HG03280 (cell line): ENCODE results near the gene COL1A1.

Source experiments
- ATAC-seq: cut with Tn5 transposase; IDR thresholded peaks from one replicate; pipeline ENCODE4 v1.9.1; 2021; ENCODE audit warnings: mild to moderate bottlenecking, moderate library complexity; ENCODE audit not compliant: unreplicated experiment

Gene COL1A1

DNA sequence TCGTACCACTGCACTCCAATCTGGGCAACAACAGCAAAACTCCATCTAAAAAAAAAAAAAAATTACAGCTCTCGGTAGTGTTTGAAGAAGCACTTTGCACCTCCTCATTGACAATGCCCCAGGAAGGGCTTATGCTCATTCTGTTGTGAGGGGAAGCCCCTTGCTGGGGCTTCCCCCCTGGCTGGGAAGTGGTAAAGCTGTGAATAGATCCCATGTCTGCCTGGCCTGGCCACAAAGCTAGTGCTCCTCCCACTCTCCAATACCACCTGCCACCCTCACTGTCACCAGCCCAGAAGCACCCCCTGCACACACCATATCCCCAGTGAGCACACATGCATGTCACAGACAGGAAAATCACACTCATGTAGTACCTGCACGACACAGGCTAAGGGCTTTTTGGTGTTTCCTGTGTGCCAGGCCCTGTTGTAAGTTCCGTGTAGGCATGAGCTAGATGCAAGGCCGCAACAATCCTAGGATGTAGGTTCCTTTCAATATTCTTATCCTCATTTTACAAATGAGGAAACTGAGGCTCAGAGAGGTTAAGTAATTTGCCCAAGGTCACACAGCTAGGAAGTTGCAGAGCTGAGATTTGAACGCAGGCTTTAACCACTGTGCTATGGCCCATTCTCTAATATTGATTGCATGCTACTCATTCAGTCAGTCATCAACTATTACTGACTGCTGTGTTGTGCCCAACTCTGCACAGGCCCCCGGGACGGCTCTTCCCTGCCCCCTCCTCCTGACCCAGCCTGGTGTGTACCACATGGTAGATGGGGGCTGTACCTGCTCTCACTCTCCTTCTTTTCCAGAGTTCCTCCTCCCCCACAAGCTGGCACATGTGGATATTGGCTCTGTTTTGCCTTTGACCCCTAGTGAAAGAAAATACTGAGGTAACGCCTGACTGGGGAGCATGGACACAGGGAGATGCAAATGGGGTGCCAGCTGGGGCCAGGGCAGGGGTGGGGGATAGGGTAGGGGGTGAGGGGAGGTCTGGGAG lies 11.9 kb upstream of the COL1A1 start:
- ATAC-seq: peak; percentile 85

DNA sequence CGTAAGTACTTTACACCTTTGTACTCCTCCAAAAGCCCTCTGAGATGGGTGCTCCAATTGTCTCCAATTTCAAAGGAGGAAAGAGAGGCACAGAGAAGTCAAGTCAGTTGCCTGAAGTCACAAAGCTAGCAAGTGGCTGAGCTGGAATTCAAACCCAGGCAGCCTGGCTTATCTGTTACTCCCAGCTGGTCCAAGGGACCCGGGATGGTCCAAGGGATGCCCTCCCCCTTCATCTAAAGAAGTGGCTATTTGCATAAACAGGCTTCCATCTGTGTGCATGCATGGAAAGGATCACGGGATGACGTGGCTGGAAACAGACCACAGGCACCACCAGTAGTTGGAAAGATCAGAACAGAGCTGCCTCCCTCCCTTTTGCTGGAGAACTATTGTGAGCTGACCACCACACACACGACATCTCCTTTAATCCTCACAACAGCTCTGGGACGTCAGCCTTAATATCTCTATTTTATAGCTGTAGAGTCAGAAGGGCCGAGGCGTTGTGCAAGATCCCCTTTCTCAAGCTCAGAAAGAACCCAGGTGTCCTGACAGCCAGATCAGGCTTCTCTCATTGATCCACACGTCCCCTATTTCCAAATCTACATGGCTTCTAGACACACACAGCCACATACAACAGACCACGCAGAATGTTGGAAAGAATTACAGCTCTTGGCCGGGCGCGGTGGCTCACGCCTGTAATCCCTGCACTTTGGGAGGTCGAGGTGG lies 10.9 kb upstream of the COL1A1 start:
- no peak for ATAC-seq

DNA sequence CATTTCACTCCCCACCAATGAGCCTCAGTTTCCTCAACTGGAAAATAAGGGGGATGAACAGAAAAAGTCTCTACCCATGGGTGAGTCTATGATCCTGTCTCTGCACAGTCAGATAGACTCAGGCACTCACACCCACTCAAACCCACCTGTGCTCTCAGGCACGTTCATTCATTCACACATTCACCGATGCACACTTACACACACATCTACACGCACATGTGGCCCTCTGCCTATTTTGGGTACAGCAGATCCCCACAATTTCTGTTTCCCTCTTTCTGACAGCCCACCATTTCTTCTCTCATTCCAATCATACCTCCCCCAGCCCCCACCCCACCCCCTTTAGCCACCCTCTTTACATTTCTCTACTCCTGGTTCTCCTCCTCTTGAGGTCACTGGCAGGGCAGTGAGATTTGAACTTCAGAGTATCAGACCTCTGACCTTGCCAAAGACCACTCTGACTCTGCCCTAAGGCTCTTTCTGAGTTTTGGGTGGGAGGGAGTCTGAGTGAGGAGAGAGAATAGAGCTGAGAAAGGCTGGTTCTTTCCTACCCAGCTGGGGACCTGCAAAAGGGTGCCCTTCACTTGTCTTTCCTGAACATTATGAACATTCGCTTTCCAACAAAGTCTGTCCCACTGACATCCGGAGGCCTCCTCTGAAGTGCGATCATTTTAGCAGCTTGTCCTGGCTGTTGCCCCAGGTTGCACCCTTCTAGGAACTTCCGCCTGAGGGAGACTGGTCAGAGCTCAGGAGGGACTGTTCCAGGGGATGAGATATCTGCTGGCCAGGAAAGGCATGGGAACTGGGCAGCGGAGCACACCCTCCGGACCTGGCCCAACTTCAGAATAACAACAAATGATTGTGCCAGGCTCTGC lies 10.1 kb upstream of the COL1A1 start:
- no peak for ATAC-seq

DNA sequence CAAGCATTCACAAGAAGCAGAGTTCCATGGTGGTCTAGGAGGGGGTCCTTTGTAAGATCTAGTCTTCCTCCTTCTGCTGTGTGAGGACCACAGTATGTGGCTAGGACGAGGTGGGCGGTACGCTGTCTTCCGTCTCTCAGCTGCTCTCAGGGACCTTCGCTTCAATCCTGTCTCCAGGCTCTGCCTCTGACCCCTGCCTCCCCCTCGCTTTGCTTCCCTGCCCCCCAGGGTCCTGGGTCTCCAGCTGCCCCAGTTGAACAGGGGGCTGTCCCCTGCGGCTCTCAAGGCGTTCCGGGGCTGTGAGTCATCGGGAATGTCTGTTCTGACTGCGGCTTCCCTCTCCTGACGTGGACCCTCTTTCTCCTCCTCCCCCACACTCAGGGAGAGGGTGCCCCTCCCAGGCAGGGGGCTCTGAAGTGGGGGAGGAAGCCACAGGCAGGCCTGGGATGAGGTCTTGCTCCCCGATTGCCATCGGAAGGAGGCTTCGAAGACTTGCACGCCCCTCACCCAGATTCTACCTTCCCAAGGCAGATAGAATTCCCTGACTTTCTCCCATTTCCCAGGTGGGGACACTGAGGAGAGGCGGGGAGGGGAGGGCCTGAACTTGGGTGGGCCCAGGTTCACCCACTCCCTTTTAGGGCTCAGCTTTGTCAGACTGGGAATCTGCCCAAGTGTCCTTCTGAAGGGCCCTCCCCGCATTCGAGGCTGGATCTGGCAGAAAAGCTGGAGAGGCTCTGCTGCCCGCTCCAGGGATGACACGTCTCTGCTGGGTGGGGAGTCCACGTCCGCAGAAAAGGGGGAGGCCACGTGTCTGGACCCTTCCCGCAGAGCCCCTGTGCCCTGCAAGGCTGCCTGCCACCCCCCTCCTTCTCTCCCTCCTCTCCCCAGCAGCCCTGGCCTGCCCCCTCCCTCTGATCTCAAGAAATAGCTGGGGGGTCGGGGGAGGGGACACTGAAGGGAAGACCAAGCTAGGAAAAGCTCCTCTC lies 9.1 kb upstream of the COL1A1 start:
- ATAC-seq: no peak

DNA sequence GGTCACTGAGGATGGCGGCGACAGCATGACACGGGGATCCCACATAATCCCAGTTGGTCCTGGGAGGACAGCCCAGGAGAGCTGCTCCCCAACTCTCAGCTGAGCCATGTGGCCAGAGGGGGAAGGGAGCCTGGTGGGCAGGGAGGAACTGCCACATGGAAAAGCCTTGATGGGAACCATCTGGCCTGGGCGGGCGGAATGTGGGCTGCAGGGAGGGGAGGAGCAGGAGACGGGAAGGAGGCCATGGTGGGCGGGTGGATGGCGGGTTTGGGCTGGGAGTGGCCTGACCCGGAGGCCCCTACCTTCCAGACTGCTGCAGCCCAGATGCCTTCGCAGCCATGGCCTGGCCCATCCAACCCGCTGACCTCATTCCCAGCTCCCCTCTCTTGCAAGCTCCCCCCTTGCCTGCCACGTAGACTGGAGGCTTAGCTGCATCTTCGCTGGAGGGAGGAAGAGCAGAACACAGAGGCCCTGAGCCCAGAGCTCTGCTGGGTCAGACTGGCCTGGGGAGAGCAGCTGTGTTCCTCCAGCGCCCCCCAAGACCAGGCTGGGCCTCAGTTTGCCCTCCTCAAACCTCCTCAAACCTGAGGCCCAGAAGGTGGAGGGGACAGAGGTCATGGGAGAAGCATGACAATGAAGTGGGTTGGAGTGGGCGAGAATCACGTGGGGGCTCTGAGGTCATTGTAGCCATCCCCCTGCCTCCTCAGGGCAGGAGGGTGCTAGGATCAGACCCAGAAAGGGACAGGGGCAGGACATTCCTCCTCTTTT lies 8.2 kb upstream of the COL1A1 start:
- no peak for ATAC-seq

DNA sequence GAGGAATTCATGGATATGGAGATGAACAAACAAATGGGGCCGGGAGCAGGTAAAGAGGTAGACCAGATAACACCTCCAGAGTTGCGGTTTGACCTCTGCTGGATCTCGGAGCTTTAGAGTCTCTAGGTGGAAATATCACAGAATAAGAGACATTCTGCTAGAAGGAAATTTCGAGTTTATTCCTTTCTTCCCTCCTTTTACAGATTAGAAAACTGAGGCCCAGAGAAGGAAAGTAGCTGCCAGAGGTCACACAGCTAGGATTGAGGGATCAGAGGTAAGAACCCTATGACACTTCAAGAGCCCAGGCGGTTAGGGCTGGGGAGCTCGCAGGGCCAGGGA lies 7.7 kb upstream of the COL1A1 start:
- no peak for ATAC-seq

DNA sequence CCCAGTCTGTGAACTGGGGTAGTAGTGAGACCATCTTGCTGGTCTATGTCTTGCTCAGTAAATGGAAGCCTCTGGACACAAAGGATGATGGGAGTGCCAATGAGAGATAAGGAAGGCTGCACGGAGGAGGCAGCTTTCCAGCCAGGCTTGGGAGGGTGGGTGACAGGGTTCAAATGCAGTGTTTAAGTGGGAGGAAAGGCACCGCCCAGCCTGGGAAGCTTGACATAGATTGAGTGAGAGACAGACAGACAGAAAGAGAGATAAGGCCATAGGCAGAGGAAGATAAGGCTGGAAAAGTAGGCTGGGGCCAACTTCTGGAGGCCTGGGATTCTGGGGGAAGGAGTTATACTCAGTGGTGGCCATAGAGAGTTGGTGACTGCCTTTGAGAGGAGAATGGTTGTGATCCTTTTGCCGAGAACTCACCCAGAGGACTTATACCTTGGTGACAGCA lies 7.2 kb upstream of the COL1A1 start:
- ATAC-seq: no peak

DNA sequence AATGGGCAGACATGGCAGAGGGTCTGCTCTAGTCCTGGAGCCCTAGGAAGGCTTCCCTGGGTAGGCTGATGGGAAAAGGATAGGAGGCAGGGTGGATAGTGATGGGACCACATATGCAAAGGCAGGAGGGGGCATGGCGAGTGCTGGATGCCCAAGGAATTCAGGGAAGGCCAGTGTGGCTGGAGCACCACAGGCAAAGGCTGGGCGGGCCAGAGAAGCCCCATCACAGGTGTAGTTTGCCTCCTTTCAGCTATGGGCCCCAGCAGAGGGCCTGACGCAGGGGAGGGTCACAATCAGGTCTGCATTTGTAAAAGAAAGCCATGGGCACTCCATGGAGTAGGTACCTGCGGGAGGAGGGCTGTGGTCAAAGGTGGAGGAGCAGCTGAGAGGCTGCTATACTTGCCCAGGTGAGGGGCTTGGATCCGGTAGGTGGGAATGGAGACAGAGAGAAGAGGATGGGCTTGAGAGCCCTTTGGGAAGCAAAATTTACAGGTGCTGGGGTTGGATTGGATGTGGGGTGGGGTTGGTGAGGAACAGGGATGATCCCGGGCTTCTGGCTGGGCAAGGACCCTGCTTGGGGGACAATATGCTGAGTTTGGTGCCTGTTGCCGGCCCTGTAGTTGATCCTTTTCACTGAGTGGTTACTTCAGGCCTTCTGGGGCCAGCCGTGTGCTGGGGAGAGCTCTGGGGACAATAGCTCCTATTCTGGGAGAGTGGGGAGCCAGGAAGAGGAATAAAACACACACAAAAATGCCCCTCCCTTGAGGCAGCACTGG lies 6.5 kb upstream of the COL1A1 start:
- no peak for ATAC-seq

DNA sequence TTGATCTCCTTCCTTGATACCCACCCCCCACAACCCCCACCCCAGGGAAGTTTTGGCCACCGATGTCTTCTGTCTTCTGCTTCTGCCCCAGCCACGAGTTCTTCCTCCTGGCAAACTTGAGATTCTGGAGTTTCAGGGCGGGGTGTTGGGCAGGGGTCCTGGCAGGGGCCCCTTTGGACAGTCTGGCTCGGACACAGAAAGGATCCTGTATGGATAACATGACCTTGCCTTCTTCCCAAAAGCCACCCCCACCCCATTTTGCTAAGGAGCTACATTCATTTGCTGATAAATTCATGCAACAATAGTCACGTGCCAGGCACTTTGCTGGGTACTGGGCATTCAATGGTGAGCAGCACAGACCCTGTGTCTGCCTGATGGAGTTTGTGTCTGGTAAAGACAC lies 5.9 kb upstream of the COL1A1 start:
- no peak for ATAC-seq

DNA sequence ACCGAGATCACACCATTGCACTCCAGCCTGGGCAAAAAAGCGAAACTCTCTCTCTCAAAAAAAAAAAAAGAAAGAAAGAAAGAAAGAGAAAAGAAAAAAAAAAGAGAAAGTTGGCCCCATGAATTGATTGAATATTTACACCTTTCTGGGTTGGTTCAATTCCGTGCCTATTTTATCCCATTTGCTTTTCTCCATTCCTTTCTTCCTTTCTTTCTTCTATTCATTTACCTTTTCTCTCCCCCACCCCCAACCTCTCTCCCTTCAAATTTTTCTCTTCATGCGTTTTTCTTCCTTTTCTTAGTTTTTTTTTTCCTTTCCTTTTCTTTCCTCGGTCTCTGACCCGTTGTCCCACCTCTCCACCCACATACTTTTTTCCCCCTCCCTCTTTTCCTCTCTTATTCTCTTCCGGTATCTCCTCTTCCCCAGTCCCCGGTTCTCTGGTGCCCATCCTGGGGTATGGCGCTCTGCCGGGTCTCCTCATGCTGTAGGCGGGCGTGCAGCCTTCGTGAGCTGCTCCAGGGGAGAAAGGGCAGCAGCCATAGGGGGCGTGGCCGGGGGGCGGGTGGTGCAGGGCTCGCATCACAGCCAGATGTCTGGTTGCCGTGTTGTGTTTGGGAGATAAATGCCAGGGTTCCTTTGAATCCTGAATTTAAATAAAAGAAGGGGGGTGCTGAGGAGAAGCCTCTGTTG lies 5.3 kb upstream of the COL1A1 start:
- ATAC-seq: no peak

DNA sequence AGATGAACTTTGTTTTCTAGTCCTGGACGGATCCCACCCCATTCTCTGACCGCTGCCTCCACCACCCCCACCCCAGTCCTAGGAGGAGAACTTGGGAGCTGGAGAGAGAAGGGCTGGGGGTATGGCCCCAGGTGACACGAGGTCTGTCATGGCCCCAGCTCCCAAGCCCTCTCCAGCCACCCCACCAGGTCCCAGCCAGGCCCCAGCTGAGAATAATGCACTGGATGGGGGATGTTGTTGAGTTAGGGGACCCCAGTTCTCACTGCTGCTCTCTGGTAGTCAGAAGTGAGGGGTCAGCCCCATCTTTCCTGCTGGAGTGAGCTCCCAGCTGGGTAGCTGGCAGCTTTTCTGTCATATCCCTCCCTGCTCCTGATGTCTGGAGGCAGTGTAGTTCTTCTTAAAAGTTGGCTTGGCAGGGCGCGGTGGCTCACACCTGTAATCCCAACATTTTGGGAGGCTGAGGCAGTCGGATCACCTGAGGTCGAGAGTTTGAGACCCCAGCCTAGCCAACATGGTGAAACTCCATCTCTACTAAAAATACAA lies 4.6 kb upstream of the COL1A1 start:
- ATAC-seq: no peak

DNA sequence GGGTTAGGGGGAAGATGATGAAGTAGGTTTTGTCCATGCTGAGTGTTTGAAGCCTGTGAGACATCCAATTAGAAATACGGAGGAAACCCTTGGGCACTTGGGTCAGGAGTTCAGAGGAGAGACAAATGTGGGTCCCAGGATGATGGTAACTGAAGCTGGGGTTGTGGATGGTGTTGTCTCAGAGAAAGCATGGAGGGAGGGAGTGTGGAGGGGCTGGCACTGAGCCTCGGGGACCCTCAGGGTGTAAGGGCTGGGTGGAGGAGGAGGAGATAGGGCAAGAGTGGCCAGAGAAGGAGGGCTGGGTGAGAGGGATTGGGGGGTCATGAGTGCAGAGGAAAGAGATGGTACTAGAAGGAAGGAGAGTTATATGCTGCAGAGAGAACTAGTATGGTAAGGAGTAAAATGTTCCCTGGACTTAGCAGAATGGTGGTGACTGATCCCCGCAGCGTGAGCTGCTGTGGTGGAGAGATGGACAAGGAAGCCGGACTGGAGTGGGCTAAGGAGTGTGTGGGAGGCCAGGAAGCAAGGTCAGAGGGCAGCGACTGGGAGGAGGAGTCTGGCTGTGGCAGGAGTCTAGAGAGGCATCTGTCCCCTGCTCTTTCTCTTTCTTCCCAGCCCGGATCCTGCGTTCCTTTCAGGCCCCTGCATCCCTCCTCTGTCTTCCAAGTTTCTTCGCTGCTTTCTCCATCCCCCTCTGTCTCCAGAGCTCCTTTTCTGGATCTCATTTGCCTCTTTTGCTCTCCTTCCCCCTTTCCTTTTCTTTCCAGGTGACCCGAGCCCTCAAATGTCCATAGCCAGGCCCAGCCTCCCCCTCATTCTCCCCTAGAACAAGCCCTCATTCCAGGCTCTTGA lies 3.9 kb upstream of the COL1A1 start:
- ATAC-seq: no peak

DNA sequence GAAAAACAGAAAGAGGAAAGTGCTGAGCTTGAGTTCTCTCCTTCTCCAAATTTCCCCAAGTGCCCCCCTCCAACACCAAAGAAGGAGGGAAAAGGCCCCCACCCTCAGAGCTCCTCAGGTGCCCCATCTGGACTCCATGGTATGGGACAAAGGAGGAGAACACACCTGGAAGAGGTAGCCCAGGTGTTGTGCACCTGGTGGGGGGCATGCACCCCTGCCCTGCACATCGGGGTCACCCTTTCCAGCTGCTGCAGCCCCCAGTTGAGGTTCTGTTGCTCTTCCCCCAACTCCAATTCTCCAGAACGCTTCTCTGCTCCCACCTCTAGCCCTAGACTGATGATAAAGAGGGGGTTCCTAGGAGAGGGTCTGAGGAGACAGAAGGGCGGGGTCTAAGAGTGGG lies 3.0 kb upstream of the COL1A1 start:
- no peak for ATAC-seq

DNA sequence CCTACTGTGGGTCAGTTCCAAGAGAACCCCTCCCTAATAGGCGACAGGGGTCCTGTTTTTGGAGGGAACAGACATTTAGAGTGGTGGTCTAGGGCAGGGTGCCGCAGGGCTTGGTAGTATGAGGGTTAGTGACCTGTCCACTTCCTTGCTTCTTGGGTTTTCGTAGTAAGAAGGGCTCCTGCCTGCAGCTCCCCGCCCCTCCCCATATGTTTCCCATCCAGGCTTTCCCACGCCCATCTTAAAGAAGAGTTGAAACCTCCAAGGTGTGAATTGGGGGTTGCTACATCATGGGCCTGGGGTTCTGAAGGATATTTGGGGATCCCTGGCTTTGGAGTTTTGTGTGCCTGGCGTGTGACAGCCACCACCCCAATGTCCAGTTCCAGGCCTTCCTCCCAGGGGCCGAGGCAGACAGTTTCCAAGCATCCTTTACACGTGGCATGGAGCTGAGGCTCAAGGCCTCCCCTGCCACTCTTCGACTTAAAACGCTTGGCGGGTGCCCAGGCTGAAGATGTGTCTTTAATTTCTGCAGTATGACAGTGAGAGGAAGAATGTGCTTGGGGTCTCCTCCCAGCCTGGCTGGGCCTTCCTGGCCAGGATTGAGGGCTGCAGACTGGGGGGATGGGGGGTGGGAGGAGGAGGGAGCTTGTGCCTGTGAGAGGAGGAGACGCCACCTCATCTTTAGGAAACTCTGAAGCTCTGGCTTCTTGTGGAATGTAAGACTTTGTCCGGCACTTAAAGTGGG lies 2.3 kb upstream of the COL1A1 start:
- no peak for ATAC-seq

DNA sequence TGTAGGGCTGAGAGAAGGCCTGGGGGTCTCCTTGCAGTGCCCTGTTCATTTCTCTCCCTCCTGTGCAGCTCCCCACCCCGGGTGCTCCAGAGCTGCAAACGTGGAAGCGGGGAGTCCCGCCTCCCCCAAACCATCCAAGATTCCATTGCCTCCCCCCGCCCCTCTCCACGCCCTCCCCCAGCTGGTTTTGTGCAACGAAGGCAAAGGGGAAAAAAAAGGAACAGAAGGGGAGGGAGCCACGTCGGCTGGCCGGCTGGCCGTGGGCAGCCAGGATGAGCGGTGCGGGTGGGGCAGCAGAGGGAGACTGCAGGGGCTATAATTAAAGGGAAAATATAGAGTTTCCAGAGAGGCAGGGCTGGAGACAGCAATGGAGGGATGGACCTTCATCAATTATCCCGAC lies 1.7 kb upstream of the COL1A1 start:
- ATAC-seq: no peak
